Activated CD4-positive, alpha-beta T cell treated with anti-CD3 and anti-CD28 coated beads for 48 hours (primary cell): ENCODE measurements around the gene FOXJ3.
A peak's percentile ranks its signal among the peaks of the same experiment; 100 is the strongest.

Experiments used
- DNase-seq: peaks from one replicate; pipeline ENCODE4 v3.0.0-alpha.2; 2020

Gene FOXJ3

GRCh38 chr1:42183210-42183956 lies 151.7 kb downstream of the FOXJ3 start:
- no peak for DNase-seq

- DNase-seq: no peak
Measured at GRCh38 chr1:42181687-42182086, 153.3 kb downstream of the FOXJ3 start.

GRCh38 chr1:42179900-42180329 lies 155.1 kb downstream of the FOXJ3 start:
- DNase-seq: no peak

- DNase-seq: no peak
Measured at GRCh38 chr1:42179275-42179674, 155.8 kb downstream of the FOXJ3 start.

- DNase-seq: no peak
Measured at GRCh38 chr1:42178249-42178648, 156.8 kb downstream of the FOXJ3 start.

- no peak for DNase-seq
Measured at GRCh38 chr1:42177541-42177981, 157.5 kb downstream of the FOXJ3 start.

GRCh38 chr1:42176902-42177519 lies 158.0 kb downstream of the FOXJ3 start:
- no peak for DNase-seq

- no peak for DNase-seq
Measured at GRCh38 chr1:42175314-42176054, 159.6 kb downstream of the FOXJ3 start.

GRCh38 chr1:42173961-42174735 lies 160.9 kb downstream of the FOXJ3 start:
- DNase-seq: no peak

- peak; percentile 77 for DNase-seq
Measured at GRCh38 chr1:42173155-42173933, 161.7 kb downstream of the FOXJ3 start.

GRCh38 chr1:42172381-42173133 lies 162.5 kb downstream of the FOXJ3 start:
- DNase-seq: no peak

- DNase-seq: no peak
Measured at GRCh38 chr1:42171679-42172266, 163.3 kb downstream of the FOXJ3 start.

- no peak for DNase-seq
Measured at GRCh38 chr1:42170779-42171621, 164.0 kb downstream of the FOXJ3 start.

- DNase-seq: no peak
Measured at GRCh38 chr1:42168763-42169162, 166.3 kb downstream of the FOXJ3 start.

- DNase-seq: no peak
Measured at GRCh38 chr1:42168391-42168670, 166.7 kb downstream of the FOXJ3 start.

- DNase-seq: no peak
Measured at GRCh38 chr1:42167611-42168390, 167.2 kb downstream of the FOXJ3 start.

GRCh38 chr1:42165511-42166210 lies 169.4 kb downstream of the FOXJ3 start:
- DNase-seq: no peak

- no peak for DNase-seq
Measured at GRCh38 chr1:42164551-42165420, 170.2 kb downstream of the FOXJ3 start, which contains the start of gene GUCA2A. GUCA2A (minus strand) TSS chr1:42164745; CDS start chr1:42164712, 33 bp downstream.
